Fibroblast of upper back skin (primary cell): ENCODE data around the gene SRSF7.
"Not testable (repeated sequence)": the region's sequence is repeated elsewhere in the genome, so short reads cannot be mapped to it uniquely, and the experiment has no call there.

Experiments used
- DNase-seq: peaks from one replicate; pipeline ENCODE4 v3.0.0-alpha.2; 2013

Gene SRSF7

GRCh38 chr2:38728694-38729093, 22.5 kb downstream of the SRSF7 start:
- DNase-seq = no peak

- no peak for DNase-seq
Observed at GRCh38 chr2:38727661-38728060, 23.5 kb downstream of the SRSF7 start.

- no peak for DNase-seq
Observed at GRCh38 chr2:38723173-38723572, 28.0 kb downstream of the SRSF7 start.

GRCh38 chr2:38722271-38723061, 28.7 kb downstream of the SRSF7 start:
- no peak for DNase-seq

- DNase-seq = peak; percentile 99
Observed at GRCh38 chr2:38720613-38721241, 30.4 kb downstream of the SRSF7 start.

- DNase-seq = no peak
Observed at GRCh38 chr2:38719706-38720105, 31.5 kb downstream of the SRSF7 start.

GRCh38 chr2:38718601-38719000, 32.6 kb downstream of the SRSF7 start:
- no peak for DNase-seq

GRCh38 chr2:38716185-38716584, 35.0 kb downstream of the SRSF7 start:
- peak; percentile 87 for DNase-seq

- DNase-seq = not testable (repeated sequence)
Observed at GRCh38 chr2:38714941-38715340, 36.2 kb downstream of the SRSF7 start.

GRCh38 chr2:38713338-38713737, 37.8 kb downstream of the SRSF7 start:
- no peak for DNase-seq

GRCh38 chr2:38712871-38713270, 38.3 kb downstream of the SRSF7 start:
- DNase-seq = no peak

GRCh38 chr2:38712413-38712812, 38.7 kb downstream of the SRSF7 start:
- DNase-seq = no peak

- DNase-seq = no peak
Observed at GRCh38 chr2:38711558-38711957, 39.6 kb downstream of the SRSF7 start.

- DNase-seq = no peak
Observed at GRCh38 chr2:38709567-38710194, 41.5 kb downstream of the SRSF7 start.

GRCh38 chr2:38708900-38709566, 42.1 kb downstream of the SRSF7 start:
- no peak for DNase-seq

GRCh38 chr2:38708491-38708890, 42.7 kb downstream of the SRSF7 start:
- DNase-seq = not testable (repeated sequence)

GRCh38 chr2:38706846-38707345, 44.3 kb downstream of the SRSF7 start:
- no peak for DNase-seq

- DNase-seq = no peak
Observed at GRCh38 chr2:38704664-38705063, 46.5 kb downstream of the SRSF7 start.

- DNase-seq = peak; percentile 54
Observed at GRCh38 chr2:38703336-38703735, 47.8 kb downstream of the SRSF7 start.

GRCh38 chr2:38702413-38702812, 48.7 kb downstream of the SRSF7 start:
- peak; percentile 96 for DNase-seq

- DNase-seq = no peak
Observed at GRCh38 chr2:38701542-38701941, 49.6 kb downstream of the SRSF7 start.

GRCh38 chr2:38700881-38701458, 50.2 kb downstream of the SRSF7 start:
- DNase-seq = no peak
